IMR-90 (cell line): ENCODE measurements around the gene MKS1. TPM values are rescaled to one million over a fixed set of nuclear protein-coding genes. Genes with fewer than 3 reads are reported as not detected.

ENCODE experiments used
- ATAC-seq: fragments of 200-7000 bp; cut with Tn5 transposase; 2 replicates; pipeline ENCODE4 v1.9.1; 2020; ENCODE audit warnings: low read depth, mild to moderate bottlenecking, moderate library complexity
- BruUV-seq: library from RNA; stranded (reverse); fragments of 400-500 nt; replicated peaks from 2 replicates; lab custom pipeline; 2021; lab: Mats Ljungman, UMichigan
- CTCF ChIA-PET: fragments of 300-600 bp; formaldehyde crosslinking; extraction: SDS; loops from one replicate; lab custom pipeline; 2021; ENCODE audit warnings: antibody characterized with exemption; lab: Yijun Ruan, JAX
- POLR2A ChIA-PET: fragments of 300-600 bp; sonication (Branson Sonifier 250); formaldehyde crosslinking; loops from one replicate; lab custom pipeline; 2022; ENCODE audit warnings: antibody characterized with exemption; ENCODE audit not compliant: unreplicated experiment; lab: Charles Lee
- DNase-seq: peaks from one replicate; pipeline ENCODE4 v3.0.0; 2013
- H2AFZ ChIP-seq: replicated peaks from 2 replicates; pipeline ENCODE3; 2013; ENCODE audit warnings: low read length, mild to moderate bottlenecking; ENCODE audit not compliant: poor library complexity
- H2AK5ac ChIP-seq: 2 replicates; pipeline ENCODE4 v1.6.1; 2013; ENCODE audit warnings: low read depth, low read length, inconsistent platforms
- H2AK9ac ChIP-seq: replicated peaks from 2 replicates; pipeline ENCODE3; 2013; ENCODE audit warnings: mild to moderate bottlenecking, low read depth, low read length, moderate library complexity; ENCODE audit not compliant: poor library complexity
- H2BK120ac ChIP-seq: 2 replicates; pipeline ENCODE4 v1.6.1; 2013; ENCODE audit warnings: low read depth, low read length, inconsistent platforms
- H2BK15ac ChIP-seq: 3 replicates; pipeline ENCODE4 v1.6.1; 2013; ENCODE audit warnings: low read depth, low read length, inconsistent platforms
- H2BK20ac ChIP-seq: 2 replicates; pipeline ENCODE4 v1.6.1; 2013; ENCODE audit warnings: low read depth, mild to moderate bottlenecking, inconsistent platforms, low read length, moderate library complexity
- H2BK5ac ChIP-seq: 2 replicates; pipeline ENCODE4 v1.6.1; 2013; ENCODE audit warnings: mild to moderate bottlenecking, low read depth, low read length, inconsistent platforms; ENCODE audit not compliant: poor library complexity, severe bottlenecking
- H3K14ac ChIP-seq: replicated peaks from 2 replicates; pipeline ENCODE4 v1.6.1; 2013; ENCODE audit warnings: low read depth, low read length, inconsistent platforms
- H3K18ac ChIP-seq: 2 replicates; pipeline ENCODE4 v1.6.1; 2013; ENCODE audit warnings: low read depth, low read length, control low read depth
- H3K23ac ChIP-seq: 2 replicates; pipeline ENCODE4 v1.6.1; 2013; ENCODE audit warnings: low read depth, low read length, inconsistent platforms
- H3K27ac ChIP-seq: 2 replicates; pipeline ENCODE4 v1.5.1; 2013; ENCODE audit warnings: mild to moderate bottlenecking, control low read depth, low read length; ENCODE audit not compliant: insufficient read depth
- H3K27me3 ChIP-seq: 2 replicates; pipeline ENCODE4 v1.6.1; 2013; ENCODE audit warnings: low read length; ENCODE audit not compliant: control insufficient read depth, insufficient read depth
- H3K36me3 ChIP-seq: 2 replicates; pipeline ENCODE4 v1.6.1; 2013; ENCODE audit warnings: low read length, mixed read lengths; ENCODE audit not compliant: control insufficient read depth, insufficient read depth
- H3K4ac ChIP-seq: 2 replicates; pipeline ENCODE4 v1.6.1; 2013; ENCODE audit warnings: low read depth, low read length, inconsistent platforms
- H3K4me1 ChIP-seq: 2 replicates; pipeline ENCODE4 v1.6.1; 2013; ENCODE audit warnings: low read length, mixed read lengths; ENCODE audit not compliant: control insufficient read depth, insufficient read depth
- H3K4me2 ChIP-seq: 2 replicates; pipeline ENCODE4 v1.6.1; 2013; ENCODE audit warnings: low read depth, mild to moderate bottlenecking, control low read depth, low read length, moderate library complexity
- H3K4me3 ChIP-seq: 2 replicates; pipeline ENCODE4 v1.5.1; 2013; ENCODE audit warnings: low read depth, mild to moderate bottlenecking, control low read depth, low read length, moderate library complexity; ENCODE audit not compliant: insufficient read depth
- H3K56ac ChIP-seq: 2 replicates; pipeline ENCODE4 v1.6.1; 2013; ENCODE audit warnings: low read length, inconsistent platforms; ENCODE audit not compliant: insufficient read depth; ENCODE audit errors: extremely low read depth
- H3K79me1 ChIP-seq, 2 experiments: 2 replicates each; pipeline ENCODE4 v1.6.1; 2013; ENCODE audit warnings: low read length in 2 of 2, inconsistent platforms in 1 of 2, low read depth in 1 of 2
- H3K9ac ChIP-seq: 2 replicates; pipeline ENCODE4 v1.6.1; 2013; ENCODE audit warnings: low read depth, low read length, control low read depth
- H3K9me1 ChIP-seq: 2 replicates; pipeline ENCODE4 v1.6.1; 2013; ENCODE audit warnings: low read length, inconsistent platforms; ENCODE audit not compliant: insufficient read depth
- H3K9me3 ChIP-seq: 2 replicates; pipeline ENCODE4 v1.6.1; 2013; ENCODE audit warnings: low read length; ENCODE audit not compliant: control insufficient read depth, insufficient read depth
- H4K20me1 ChIP-seq: 2 replicates; pipeline ENCODE4 v1.6.1; 2013; ENCODE audit warnings: low read length, inconsistent platforms; ENCODE audit not compliant: insufficient read depth
- H4K5ac ChIP-seq: 2 replicates; pipeline ENCODE4 v1.6.1; 2013; ENCODE audit warnings: mild to moderate bottlenecking, low read depth, low read length, control low read depth
- H4K8ac ChIP-seq, 2 experiments: 2 replicates each; pipeline ENCODE4 v1.6.1; 2013; ENCODE audit warnings: low read depth in 2 of 2, low read length in 2 of 2, control low read depth in 1 of 2, inconsistent platforms in 1 of 2
- H4K91ac ChIP-seq: 2 replicates; pipeline ENCODE4 v1.6.1; 2013; ENCODE audit warnings: low read depth, low read length, inconsistent platforms; ENCODE audit not compliant: insufficient read depth
- BHLHE40 ChIP-seq: fragments of 150-350 bp; IDR thresholded peaks from 2 replicates; pipeline ENCODE4 v1.6.1; 2016; ENCODE audit warnings: mild to moderate bottlenecking, low read depth, low read length
- CHD1 ChIP-seq: IDR thresholded peaks from 2 replicates; pipeline ENCODE4 v1.6.1; 2012; ENCODE audit warnings: low read depth, low read length, improper control_type of control experiment
- MAZ ChIP-seq: IDR thresholded peaks from 2 replicates; pipeline ENCODE4 v1.6.1; 2012; ENCODE audit warnings: low read depth, mild to moderate bottlenecking, low read length, improper control_type of control experiment, moderate library complexity, borderline replicate concordance
- NFE2L2 ChIP-seq: fragments of 150-350 bp; IDR thresholded peaks from 2 replicates; pipeline ENCODE4 v1.6.1; 2016; ENCODE audit warnings: low read depth, mild to moderate bottlenecking, low read length
- RCOR1 ChIP-seq: IDR thresholded peaks from 2 replicates; pipeline ENCODE4 v1.6.1; 2012; ENCODE audit warnings: mild to moderate bottlenecking, low read length, improper control_type of control experiment; ENCODE audit not compliant: insufficient replicate concordance
- RFX5 ChIP-seq: IDR thresholded peaks from 2 replicates; pipeline ENCODE4 v1.8.0; 2012; ENCODE audit warnings: low read depth, mild to moderate bottlenecking, low read length, moderate library complexity
- WGBS, 2 experiments: methylation state at CpG; one replicate each; pipeline versions ENCODE4 v1.1.5 to v1.1.7; 2013; ENCODE audit warnings: missing lambda C conversion rate in 2 of 2; ENCODE audit not compliant: insufficient read length in 1 of 2; ENCODE audit errors: extremely low coverage in 2 of 2; 5-methylcytosine and 5-hydroxymethylcytosine counted together
- dilution Hi-C: fragments of 300-500 bp; cut with HindIII; formaldehyde crosslinking; loops from one replicate; pipeline ENCODE4 v1.14.3; 2018; ENCODE audit warnings: low sequenced_read_pairs; ENCODE audit not compliant: unreplicated experiment
- in situ Hi-C: fragments of 300-500 bp; cut with MboI; formaldehyde crosslinking; loops from 3 replicates; pipeline ENCODE4 v1.14.3; 2019; ENCODE audit warnings: low sequenced_read_pairs, inconsistent platforms, mixed read lengths
- intact Hi-C: fragments of 100-400 bp; cut with micrococcal nuclease; formaldehyde crosslinking; loops from 2 replicates; pipeline ENCODE4 v1.10.0; 2022
- polyA plus RNA-seq, 3 experiments: library from polyadenylated mRNA; depleted of rRNA; stranded (reverse); fragments of >200 nt; gene quantifications; 2 replicates each; pipeline ENCODE4 v1.2.3, GENCODE V29; 2012; ENCODE audit warnings: low replicate concordance in 1 of 3
- total RNA-seq: library from RNA; depleted of rRNA; stranded (reverse); fragments of >200 nt; gene quantifications from 2 replicates; pipeline ENCODE4 v1.2.3, GENCODE V29; 2012

The MKS1 gene
- total and polyA plus RNA-seq, 2 of the 4 experiments (the other 2 are of a cell fraction), result 11.5 to 13.2 TPM

DNA sequence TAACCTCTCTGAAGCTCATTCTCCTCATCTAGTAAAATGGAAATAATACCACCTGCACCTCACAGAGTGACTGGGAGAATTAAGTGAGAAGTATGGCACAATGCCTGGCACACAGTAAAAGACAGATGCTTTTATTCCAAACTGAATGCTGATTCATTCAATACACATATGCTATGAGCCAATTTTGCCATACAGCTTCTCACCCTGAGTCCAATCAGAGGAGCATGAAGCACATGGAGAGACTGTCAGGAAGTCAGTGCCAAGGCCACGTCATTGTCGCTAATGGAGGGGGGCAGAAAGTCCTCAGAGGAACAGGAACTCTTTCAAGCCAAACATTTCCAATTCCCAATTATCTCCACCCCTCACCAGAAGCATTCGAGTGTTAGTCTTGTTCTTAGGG lies 11.6 kb downstream of the MKS1 start:
- Histone ChIP-seq H3K4ac (no peak overlapping the region), H3K79me1 (no peaks in the 10 kb centered on the region), H2BK20ac (no peak overlapping the region), H4K5ac (no peak overlapping the region), H3K23ac (no peak overlapping the region), H2AK9ac (no peak overlapping the region), H3K4me3 (no peak overlapping the region), H4K8ac (no peak overlapping the region), H3K9me3 (no peaks in the 10 kb centered on the region), H3K18ac (no peak overlapping the region), H2BK15ac (no peak overlapping the region), H3K4me1 (no peaks in the 10 kb centered on the region), H2BK120ac (no peak overlapping the region), H3K4me2 (no peak overlapping the region), H3K27ac (no peak overlapping the region), H3K27me3 (no peaks in the 10 kb centered on the region), H3K14ac (no peak overlapping the region), H3K56ac (no peak overlapping the region), H2AK5ac (no peak overlapping the region), H2AFZ (no peak overlapping the region), H3K9me1 (no peaks in the 10 kb centered on the region), H3K9ac (no peak overlapping the region), H4K20me1 (no peaks in the 10 kb centered on the region), H3K36me3 (peaks cover 22% of the 10 kb centered on the region), H2BK5ac (no peak overlapping the region), H4K91ac (no peak overlapping the region)
- BruUV-seq, result no TSS peak
- no peak for TF ChIP-seq MAZ
- no peak for TF ChIP-seq NFE2L2
- no peak for TF ChIP-seq RCOR1
- no peak for TF ChIP-seq RFX5
- no peak for TF ChIP-seq CHD1
- TF ChIP-seq BHLHE40, result no peak
- ChIA-PET CTCF (no interaction called here), POLR2A (no interaction called here)
- in situ Hi-C loops (no loop called here), intact Hi-C loops (no loop called here), dilution Hi-C loops (no loop called here)
- WGBS, 2 experiments, result 86% methylated on average over 1 of the region's 3 CpGs; no CpG with 5 or more reads in 1 of the 2 experiments
- ATAC-seq, result no peak
- DNase-seq, result no peak
